CD4-positive, alpha-beta T cell (primary cell): ENCODE results near the gene FXYD6. TPM values are rescaled to one million over a fixed set of nuclear protein-coding genes. Genes with fewer than 3 reads are reported as not detected.

Experiments used
- ATAC-seq: fragments of 200-7000 bp; cut with Tn5 transposase; one replicate; pipeline ENCODE4 v1.10.0; 2022; ENCODE audit warnings: mild to moderate bottlenecking; ENCODE audit not compliant: poor library complexity
- CTCF ChIA-PET: fragments of 350-600 bp; sonication (Branson Sonifier 250); formaldehyde crosslinking; loops from one replicate; lab custom pipeline; 2021; ENCODE audit warnings: antibody characterized with exemption, inconsistent platforms; lab: Charles Lee
- POLR2A ChIA-PET: fragments of 350-600 bp; sonication (Branson Sonifier 250); formaldehyde crosslinking; loops from one replicate; lab custom pipeline; 2021; ENCODE audit warnings: antibody characterized with exemption, inconsistent platforms; lab: Charles Lee
- DNase-seq, 14 experiments: peaks; one replicate each; pipeline ENCODE4 v3.0.0-alpha.2; 2013 to 2020; ENCODE audit warnings: mixed read lengths in 2 of 14
- H3K27ac ChIP-seq, 2 donors: one replicate each; pipeline versions ENCODE4 v1.5.1 to v1.7.0; 2013; ENCODE audit warnings: low read length in 2 of 2, low read depth in 1 of 2, mild to moderate bottlenecking in 1 of 2
- H3K27me3 ChIP-seq, 2 experiments: 1 replicate in 1 of 2; 2 replicates in 1 of 2; pipeline versions ENCODE4 v1.6.1 to v1.7.0; 2013; ENCODE audit warnings: low read length in 2 of 2, control low read depth in 1 of 2, mild to moderate bottlenecking in 1 of 2, moderate library complexity in 1 of 2; ENCODE audit not compliant: insufficient read depth in 2 of 2, control insufficient read depth in 1 of 2
- H3K36me3 ChIP-seq: one replicate; pipeline ENCODE4 v1.6.1; 2013; ENCODE audit warnings: low read length, control low read depth; ENCODE audit not compliant: insufficient read depth
- H3K4me1 ChIP-seq: one replicate; pipeline ENCODE4 v1.6.1; 2013; ENCODE audit warnings: low read length, control low read depth; ENCODE audit not compliant: insufficient read depth
- H3K4me3 ChIP-seq: one replicate; pipeline ENCODE4 v1.5.1; 2013; ENCODE audit warnings: mild to moderate bottlenecking, low read length, moderate library complexity
- H3K9me3 ChIP-seq, 2 experiments: 1 replicate in 1 of 2; 2 replicates in 1 of 2; pipeline versions ENCODE4 v1.6.1 to v1.7.0; 2013; ENCODE audit warnings: low read length in 2 of 2, mild to moderate bottlenecking in 2 of 2, control low read depth in 1 of 2, moderate library complexity in 1 of 2; ENCODE audit not compliant: control insufficient read depth in 1 of 2, insufficient read depth in 1 of 2
- H3K27ac Mint-ChIP-seq: one replicate; pipeline ENCODE4 v1.8.0; 2020; ENCODE audit warnings: mixed read lengths
- H3K27me3 Mint-ChIP-seq: one replicate; pipeline ENCODE4 v1.8.0; 2021; ENCODE audit warnings: mixed read lengths
- H3K36me3 Mint-ChIP-seq: one replicate; pipeline ENCODE4 v1.8.0; 2021; ENCODE audit warnings: low read depth, mixed read lengths
- H3K4me1 Mint-ChIP-seq: one replicate; pipeline ENCODE4 v1.8.0; 2021; ENCODE audit warnings: low read depth, mixed read lengths
- H3K4me3 Mint-ChIP-seq: one replicate; pipeline ENCODE4 v1.8.0; 2020; ENCODE audit warnings: mild to moderate bottlenecking, mixed read lengths
- H3K9me3 Mint-ChIP-seq: one replicate; pipeline ENCODE4 v1.8.0; 2020; ENCODE audit warnings: mixed read lengths
- CTCF ChIP-seq: fragments of 200-600 bp; IDR thresholded peaks from one replicate; pipeline ENCODE4 v1.8.0; 2022; ENCODE audit warnings: antibody characterized with exemption, mild to moderate bottlenecking
- intact Hi-C, 2 experiments: fragments of 100-400 bp; cut with DNase I in 1 of 2; cut with micrococcal nuclease in 1 of 2; formaldehyde crosslinking; loops; one replicate each; pipeline versions ENCODE4 v1.15.1 to v1.9.0; 2023 to 2025; cut with DNase I, micrococcal nuclease
- total RNA-seq, 174 experiments: library from RNA in 2 of 174; stranded (reverse) in 2 of 174; gene quantifications; one replicate each; pipeline ENCODE4 v1.2.3 and lab custom pipeline; 2021 to 2026

Gene FXYD6
- total RNA-seq, 2 experiments from 2014 or later = not detected

GRCh38 chr11:117901601-117902000 is 25.1 kb upstream of the FXYD6 start:
- H3K4me3 Mint-ChIP-seq = no peak overlapping the region
- CTCF ChIA-PET = no interaction called here

GRCh38 chr11:117900720-117901440 is 24.4 kb upstream of the FXYD6 start:
- Histone ChIP-seq H3K36me3 (no peaks in the 10 kb centered on the region), H3K4me3 (no peak overlapping the region), H3K27ac (no peak overlapping the region), H3K27me3 (peaks cover 0 to 5% of the 10 kb centered on the region in 2 experiments), H3K4me1 (peaks cover 6% of the 10 kb centered on the region), H3K9me3 (no peaks in the 10 kb centered on the region)
- H3K4me3 Mint-ChIP-seq = no peak overlapping the region
- ATAC-seq (no peak), DNase-seq (peak in 1 of 14 experiments; percentile 11)
- no peak for TF ChIP-seq CTCF
- H3K36me3 Mint-ChIP-seq = no peaks in the 10 kb centered on the region
- H3K27me3 Mint-ChIP-seq = no peaks in the 10 kb centered on the region
- POLR2A ChIA-PET = interaction anchor here (0.6 kb wide), 1 partner anchor 53 kb away, joined by 3 read pairs; no protein-coding TSS in a partner anchor
- CTCF ChIA-PET = no interaction called here
- no peak overlapping the region for H3K27ac Mint-ChIP-seq
- no peaks in the 10 kb centered on the region for H3K9me3 Mint-ChIP-seq
- H3K4me1 Mint-ChIP-seq = no peaks in the 10 kb centered on the region
- intact Hi-C loops = no loop called here

More at GRCh38 chr11:117901601-117902000, 25.1 kb upstream of the FXYD6 start:
- intact Hi-C loops = no loop called here
- Mint-ChIP-seq H3K27me3 (no peaks in the 10 kb centered on the region), H3K9me3 (no peaks in the 10 kb centered on the region), H3K27ac (no peak overlapping the region), H3K36me3 (no peaks in the 10 kb centered on the region), H3K4me1 (no peaks in the 10 kb centered on the region)
- ATAC-seq (no peak), DNase-seq (peak in 1 of 14 experiments; percentile 10)
- POLR2A ChIA-PET = no interaction called here
- Histone ChIP-seq H3K27me3 (peaks cover 0 to 5% of the 10 kb centered on the region in 2 experiments), H3K4me3 (no peak overlapping the region), H3K9me3 (no peaks in the 10 kb centered on the region), H3K27ac (no peak overlapping the region), H3K36me3 (no peaks in the 10 kb centered on the region), H3K4me1 (peaks cover 6% of the 10 kb centered on the region)
- no peak for TF ChIP-seq CTCF

GRCh38 chr11:117900121-117900648 is 23.7 kb upstream of the FXYD6 start:
- H3K27ac Mint-ChIP-seq = no peak overlapping the region
- POLR2A ChIA-PET = no interaction called here
- H3K9me3 Mint-ChIP-seq = no peaks in the 10 kb centered on the region
- H3K27me3 Mint-ChIP-seq = no peaks in the 10 kb centered on the region
- peak in 3 of 14 experiments; percentile 9 to 19 (median 11) for DNase-seq
- Histone ChIP-seq H3K4me3 (no peak overlapping the region), H3K27ac (no peak overlapping the region), H3K27me3 (peaks cover 0 to 5% of the 10 kb centered on the region in 2 experiments), H3K9me3 (no peaks in the 10 kb centered on the region), H3K36me3 (no peaks in the 10 kb centered on the region), H3K4me1 (peaks cover 6% of the 10 kb centered on the region)
- intact Hi-C loops = no loop called here
- ATAC-seq = no peak
- H3K4me3 Mint-ChIP-seq = no peak overlapping the region
- TF ChIP-seq CTCF = no peak
- H3K36me3 Mint-ChIP-seq = no peaks in the 10 kb centered on the region
- H3K4me1 Mint-ChIP-seq = no peaks in the 10 kb centered on the region
- CTCF ChIA-PET = no interaction called here
